Keratinocyte (primary cell): ENCODE results near the gene ALDH9A1.

Experiments used
- CTCF ChIP-seq, 3 experiments: IDR thresholded peaks in 1 of 3; conservative IDR thresholded peaks in 1 of 3; optimal IDR thresholded peaks in 1 of 3; 2 replicates in 2 of 3; 3 replicates in 1 of 3; pipeline versions ENCODE3 to v1.5.1; 2011; ENCODE audit warnings: low read length in 3 of 3, mild to moderate bottlenecking in 3 of 3, moderate library complexity in 2 of 3, control low read depth in 1 of 3, inconsistent platforms in 1 of 3; ENCODE audit not compliant: insufficient read depth in 2 of 3; ENCODE audit errors: extremely low read depth in 1 of 3
- EZH2 ChIP-seq: IDR thresholded peaks from one replicate; pipeline ENCODE4 v1.6.1; 2012; ENCODE audit warnings: inconsistent platforms, mild to moderate bottlenecking, low read length, moderate library complexity

- TF ChIP-seq CTCF (optimal IDR thresholded peaks at IDR 0.05 in 1 of 3, IDR thresholded peaks at IDR 0.05 in 1 of 3, conservative IDR thresholded peaks at IDR 0.05 in 1 of 3; ENCODE audit: extremely low read depth in 1 of 3, insufficient read depth in 2 of 3, low read length in 3 of 3) (no peak), EZH2 (no peak)
Observed at GRCh38 chr1:165737196-165737595, 38.8 kb upstream of the ALDH9A1 start.
